Fibroblast of skin of scalp (primary cell): Measurements from ENCODE around the gene MISP3.

Experiments used
- DNase-seq: peaks from one replicate; pipeline ENCODE4 v3.0.0-alpha.2; 2013

Gene MISP3

GRCh38 chr19:14102756-14103155 is 30.2 kb downstream of the MISP3 start:
- no peak for DNase-seq

- DNase-seq: no peak
Observed at GRCh38 chr19:14103310-14103709, 30.7 kb downstream of the MISP3 start.

- DNase-seq: no peak
Observed at GRCh38 chr19:14105680-14106079, 33.1 kb downstream of the MISP3 start.

GRCh38 chr19:14106840-14107239 is 34.3 kb downstream of the MISP3 start:
- DNase-seq: no peak

GRCh38 chr19:14107581-14108461 is 35.2 kb downstream of the MISP3 start:
- DNase-seq: no peak

- no peak for DNase-seq
Observed at GRCh38 chr19:14110650-14111049, 38.1 kb downstream of the MISP3 start.

GRCh38 chr19:14111486-14111885 is 38.9 kb downstream of the MISP3 start:
- no peak for DNase-seq

- peak; percentile 33 for DNase-seq
Observed at GRCh38 chr19:14112051-14112808, 39.6 kb downstream of the MISP3 start.

GRCh38 chr19:14112809-14113385 is 40.3 kb downstream of the MISP3 start:
- no peak for DNase-seq

GRCh38 chr19:14113762-14114414 is 41.3 kb downstream of the MISP3 start:
- DNase-seq: no peak

GRCh38 chr19:14114439-14114838 is 41.9 kb downstream of the MISP3 start:
- no peak for DNase-seq

- no peak for DNase-seq
Observed at GRCh38 chr19:14114854-14115253, 42.3 kb downstream of the MISP3 start.

GRCh38 chr19:14115756-14116155 is 43.2 kb downstream of the MISP3 start:
- DNase-seq: no peak

GRCh38 chr19:14116525-14116917 is 43.9 kb downstream of the MISP3 start:
- DNase-seq: no peak

GRCh38 chr19:14116918-14117578 is 44.5 kb downstream of the MISP3 start:
- DNase-seq: no peak

GRCh38 chr19:14117668-14118164 is 45.1 kb downstream of the MISP3 start, which contains the start of gene PRKACA:
PRKACA (minus strand) TSS chr19:14117762; CDS start chr19:14117547, 215 bp downstream.
- DNase-seq: peak; percentile 99

GRCh38 chr19:14118165-14119051 is 45.8 kb downstream of the MISP3 start:
- peak; percentile 56 for DNase-seq

- no peak for DNase-seq
Observed at GRCh38 chr19:14119146-14119545, 46.6 kb downstream of the MISP3 start.

GRCh38 chr19:14119644-14120496 is 47.3 kb downstream of the MISP3 start:
- no peak for DNase-seq

- DNase-seq: no peak
Observed at GRCh38 chr19:14120497-14120780, 47.9 kb downstream of the MISP3 start.
